OCI-LY1 (cell line): ENCODE data around the gene PDE1A.

Source experiments
- H2AFZ ChIP-seq: fragments of 200-600 bp; sonication (generic), shearing (Covaris generic); 2 replicates; pipeline ENCODE4 v1.6.0; 2014; ENCODE audit warnings: antibody characterized with exemption, mild to moderate bottlenecking, low read length
- H3F3A ChIP-seq: fragments of 200-600 bp; sonication (generic), shearing (Covaris generic); 2 replicates; pipeline ENCODE4 v1.6.0; 2014; ENCODE audit warnings: mild to moderate bottlenecking, antibody characterized with exemption, low read length, moderate library complexity; ENCODE audit not compliant: insufficient read depth
- H3K27ac ChIP-seq: fragments of 200-600 bp; sonication (generic); 2 replicates; pipeline ENCODE4 v1.5.1; 2014; ENCODE audit warnings: low read length, mixed run types, mild to moderate bottlenecking, low read depth; ENCODE audit not compliant: poor library complexity, severe bottlenecking
- H3K27me3 ChIP-seq: fragments of 200-600 bp; sonication (generic); 2 replicates; pipeline ENCODE4 v1.6.0; 2014; ENCODE audit warnings: antibody characterized with exemption, mild to moderate bottlenecking, low read length, moderate library complexity; ENCODE audit not compliant: insufficient read depth
- H3K36me3 ChIP-seq: fragments of 200-600 bp; sonication (generic); 2 replicates; pipeline ENCODE4 v1.6.1; 2014; ENCODE audit warnings: mild to moderate bottlenecking, antibody characterized with exemption, low read length, moderate library complexity, mixed read lengths; ENCODE audit not compliant: insufficient read depth
- H3K4me1 ChIP-seq: fragments of 200-600 bp; sonication (generic); 2 replicates; pipeline ENCODE4 v1.5.1; 2014; ENCODE audit warnings: mild to moderate bottlenecking, low read length, moderate library complexity; ENCODE audit not compliant: insufficient read depth, severe bottlenecking
- H3K4me2 ChIP-seq: fragments of 200-600 bp; sonication (generic), shearing (Covaris generic); 2 replicates; pipeline ENCODE4 v1.6.1; 2014; ENCODE audit warnings: low read length
- H3K4me3 ChIP-seq: fragments of 200-600 bp; sonication (generic); 2 replicates; pipeline ENCODE4 v1.5.1; 2014; ENCODE audit warnings: low read length, low read depth, mild to moderate bottlenecking, mixed read lengths; ENCODE audit not compliant: poor library complexity, severe bottlenecking
- H3K79me2 ChIP-seq: fragments of 200-600 bp; shearing (Covaris generic); 2 replicates; pipeline ENCODE4 v1.6.1; 2016; ENCODE audit warnings: mixed run types, low read length, mixed read lengths; ENCODE audit not compliant: insufficient read depth
- H3K9ac ChIP-seq: fragments of 200-600 bp; sonication (generic), shearing (Covaris generic); 2 replicates; pipeline ENCODE4 v1.6.1; 2014; ENCODE audit warnings: mild to moderate bottlenecking, low read length, mixed read lengths
- H3K9me2 ChIP-seq: fragments of 200-600 bp; sonication (generic), shearing (Covaris generic); 2 replicates; pipeline ENCODE4 v1.6.1; 2014; ENCODE audit warnings: low read depth, mild to moderate bottlenecking, low read length, mixed read lengths
- H3K9me3 ChIP-seq: fragments of 200-600 bp; shearing (Covaris generic); 2 replicates; pipeline ENCODE4 v1.6.1; 2014; ENCODE audit warnings: low read length, mixed read lengths
- H4K20me1 ChIP-seq: fragments of 200-600 bp; sonication (generic), shearing (Covaris generic); 2 replicates; pipeline ENCODE4 v1.6.0; 2016; ENCODE audit warnings: mild to moderate bottlenecking, low read length; ENCODE audit not compliant: insufficient read depth
- CTCF ChIP-seq: fragments of 200-600 bp; sonication (generic), shearing (Covaris generic); IDR thresholded peaks from 2 replicates; pipeline ENCODE4 v1.5.1; 2017; ENCODE audit warnings: mild to moderate bottlenecking, antibody characterized with exemption, low read length, moderate library complexity, mixed read lengths
- EZH2 ChIP-seq: fragments of 200-600 bp; sonication (generic), shearing (Covaris generic); IDR thresholded peaks from 2 replicates; pipeline ENCODE4 v1.8.0; 2017; ENCODE audit warnings: borderline replicate concordance, mixed run types, mild to moderate bottlenecking, antibody characterized with exemption, low read length, moderate library complexity, mixed read lengths

The PDE1A gene

GRCh38 chr2:182110347-182110746, 316.5 kb downstream of the PDE1A start:
- no peaks in the 10 kb centered on the region for H3F3A ChIP-seq
- no peak overlapping the region for H3K27ac ChIP-seq
- no peaks in the 10 kb centered on the region for H3K9me2 ChIP-seq
- H4K20me1 ChIP-seq: no peaks in the 10 kb centered on the region
- H3K79me2 ChIP-seq: no peaks in the 10 kb centered on the region
- TF ChIP-seq CTCF: no peak
- H3K27me3 ChIP-seq: no peaks in the 10 kb centered on the region
- H3K9ac ChIP-seq: no peak overlapping the region
- no peaks in the 10 kb centered on the region for H3K9me3 ChIP-seq
- no peak overlapping the region for H3K4me2 ChIP-seq
- H3K36me3 ChIP-seq: no peaks in the 10 kb centered on the region
- H3K4me3 ChIP-seq: no peak overlapping the region
- H2AFZ ChIP-seq: no peak overlapping the region
- no peaks in the 10 kb centered on the region for H3K4me1 ChIP-seq

GRCh38 chr2:182103526-182103925, 323.3 kb downstream of the PDE1A start:
- H3K4me3 ChIP-seq: no peak overlapping the region
- H3K4me1 ChIP-seq: peaks cover 3% of the 10 kb centered on the region
- no peaks in the 10 kb centered on the region for H3K9me3 ChIP-seq
- H4K20me1 ChIP-seq: no peaks in the 10 kb centered on the region
- no peak for TF ChIP-seq EZH2
- TF ChIP-seq CTCF: no peak
- H3K4me2 ChIP-seq: no peak overlapping the region
- H3K27me3 ChIP-seq: no peaks in the 10 kb centered on the region
- no peak overlapping the region for H3K27ac ChIP-seq
- no peaks in the 10 kb centered on the region for H3K9me2 ChIP-seq
- H2AFZ ChIP-seq: no peak overlapping the region
- H3K79me2 ChIP-seq: no peaks in the 10 kb centered on the region
- no peaks in the 10 kb centered on the region for H3K36me3 ChIP-seq
- H3K9ac ChIP-seq: no peak overlapping the region
- no peaks in the 10 kb centered on the region for H3F3A ChIP-seq

GRCh38 chr2:182101263-182101662, 325.6 kb downstream of the PDE1A start:
- no peak overlapping the region for H3K4me3 ChIP-seq
- H3K27ac ChIP-seq: no peak overlapping the region
- H2AFZ ChIP-seq: no peak overlapping the region

More at GRCh38 chr2:182101263-182101662, 325.6 kb downstream of the PDE1A start:
- H3K79me2 ChIP-seq: no peaks in the 10 kb centered on the region
- H3K9me3 ChIP-seq: no peaks in the 10 kb centered on the region
- no peak overlapping the region for H3K4me2 ChIP-seq
- no peaks in the 10 kb centered on the region for H3K36me3 ChIP-seq
- H3K27me3 ChIP-seq: no peaks in the 10 kb centered on the region
- peak; percentile 45; the same call in 1 of the 2 replicates for TF ChIP-seq CTCF
- no peak for TF ChIP-seq EZH2
- no peaks in the 10 kb centered on the region for H3K9me2 ChIP-seq
- no peaks in the 10 kb centered on the region for H3F3A ChIP-seq
- H3K4me1 ChIP-seq: peaks cover 11% of the 10 kb centered on the region
- no peak overlapping the region for H3K9ac ChIP-seq
- no peaks in the 10 kb centered on the region for H4K20me1 ChIP-seq
